GM12878 (cell line): ENCODE measurements around the gene SPART. TPM values are rescaled to one million over a fixed set of nuclear protein-coding genes. Genes with fewer than 3 reads are reported as not detected.
A peak's percentile ranks its signal among the peaks of the same experiment; 100 is the strongest.

ENCODE experiments used
- ATAC-seq: fragments of 200-7000 bp; cut with Tn5 transposase; 3 replicates; pipeline ENCODE4 v1.9.1; 2020; ENCODE audit warnings: mild to moderate bottlenecking, moderate library complexity
- BruUV-seq: library from RNA; stranded (reverse); fragments of 400-500 nt; replicated peaks from 2 replicates; lab custom pipeline; 2021; lab: Mats Ljungman, UMichigan
- CTCF ChIA-PET: fragments of 300-600 bp; sonication (Branson Sonifier 250); formaldehyde crosslinking; extraction: SDS; loops from one replicate; lab custom pipeline; 2021; ENCODE audit warnings: inconsistent platforms; lab: Yijun Ruan, JAX
- POLR2A ChIA-PET: fragments of 350-600 bp; formaldehyde crosslinking; extraction: SDS; loops from one replicate; lab custom pipeline; 2021; ENCODE audit warnings: inconsistent platforms; lab: Charles Lee
- RAD21 ChIA-PET: fragments of 300-600 bp; sonication (Branson Sonifier 250); formaldehyde crosslinking; loops from one replicate; lab custom pipeline; 2023; ENCODE audit warnings: antibody characterized with exemption; ENCODE audit not compliant: unreplicated experiment; lab: Charles Lee
- SMC1A ChIA-PET: fragments of 300-600 bp; sonication (Branson Sonifier 250); formaldehyde crosslinking; loops from one replicate; lab custom pipeline; 2023; ENCODE audit not compliant: unreplicated experiment, uncharacterized antibody; lab: Charles Lee
- DNase-seq: peaks from one replicate; pipeline ENCODE4 v3.0.0-alpha.2; 2011; ENCODE audit warnings: low read depth, low spot score
- FAIRE-seq: peaks from 3 replicates; lab custom pipeline; 2011; peaks lifted over from hg19 to GRCh38; lab: Jason Lieb, UNC
- H2AFZ ChIP-seq: 2 replicates; pipeline ENCODE4 v1.6.0; 2011; ENCODE audit warnings: low read depth, low read length, control low read depth; ENCODE audit not compliant: control insufficient read depth
- H3K27ac ChIP-seq: 2 replicates; pipeline ENCODE4 v1.5.1; 2011; ENCODE audit warnings: control low read depth; ENCODE audit not compliant: control insufficient read depth, insufficient read depth
- H3K27me3 ChIP-seq, 2 experiments: replicated peaks in 1 of 2; 2 replicates each; pipeline versions ENCODE4 v1.6.0 to v1.6.1; 2011; ENCODE audit warnings: low read length in 1 of 2; ENCODE audit not compliant: control insufficient read depth in 2 of 2, insufficient read depth in 2 of 2
- H3K36me3 ChIP-seq, 2 experiments: 2 replicates each; pipeline ENCODE4 v1.5.1; 2011; ENCODE audit warnings: low read length in 1 of 2; ENCODE audit not compliant: control insufficient read depth in 2 of 2, insufficient read depth in 2 of 2
- H3K4me1 ChIP-seq: 2 replicates; pipeline ENCODE4 v1.6.1; 2011; ENCODE audit warnings: mild to moderate bottlenecking, low read length, moderate library complexity, mixed read lengths; ENCODE audit not compliant: control insufficient read depth, insufficient read depth
- H3K4me2 ChIP-seq: 2 replicates; pipeline ENCODE4 v1.6.0; 2011; ENCODE audit warnings: control low read depth; ENCODE audit not compliant: control insufficient read depth, insufficient read depth
- H3K4me3 ChIP-seq: fragments of 200-600 bp; sonication (generic); 2 replicates; pipeline ENCODE4 v1.5.1; 2016
- H3K79me2 ChIP-seq: 2 replicates; pipeline ENCODE4 v1.6.0; 2011; ENCODE audit warnings: low read length; ENCODE audit not compliant: control insufficient read depth, insufficient read depth
- H3K9ac ChIP-seq: 2 replicates; pipeline ENCODE4 v1.8.0; 2011; ENCODE audit warnings: low read length, control low read depth, mixed read lengths; ENCODE audit not compliant: control insufficient read depth, insufficient read depth
- H3K9me3 ChIP-seq: replicated peaks from 3 replicates; pipeline ENCODE4 v1.5.1; 2011; ENCODE audit warnings: mild to moderate bottlenecking, low read length; ENCODE audit not compliant: control insufficient read depth, insufficient read depth
- H4K20me1 ChIP-seq: 2 replicates; pipeline ENCODE4 v1.6.0; 2011; ENCODE audit not compliant: control insufficient read depth, insufficient read depth
- BRCA1 ChIP-seq: IDR thresholded peaks from 2 replicates; pipeline ENCODE4 v1.6.1; 2011; ENCODE audit warnings: low read depth, low read length, improper control_type of control experiment
- CREB1 ChIP-seq: IDR thresholded peaks from 2 replicates; pipeline ENCODE4 v1.6.1; 2012; ENCODE audit warnings: low read depth, mild to moderate bottlenecking, inconsistent platforms
- E2F8 ChIP-seq: fragments of 450-650 bp; IDR thresholded peaks from 2 replicates; pipeline ENCODE4 v1.6.1; 2018; ENCODE audit warnings: mild to moderate bottlenecking, low read depth, moderate library complexity; ENCODE audit not compliant: partially characterized antibody
- FOXM1 ChIP-seq: IDR thresholded peaks from 2 replicates; pipeline ENCODE4 v1.6.1; 2012; ENCODE audit warnings: low read depth, mild to moderate bottlenecking, inconsistent platforms, low read length, moderate library complexity
- GATAD2B ChIP-seq: fragments of 450-650 bp; conservative IDR thresholded peaks from 2 replicates; pipeline ENCODE4 v1.6.1; 2017; ENCODE audit warnings: low read depth, mild to moderate bottlenecking, moderate library complexity
- IKZF1 ChIP-seq: fragments of 450-650 bp; conservative IDR thresholded peaks from 2 replicates; pipeline ENCODE4 v1.6.1; 2017; ENCODE audit warnings: antibody characterized with exemption, mild to moderate bottlenecking
- MAX ChIP-seq: IDR thresholded peaks from 2 replicates; pipeline ENCODE4 v1.6.1; 2012; ENCODE audit warnings: low read depth, low read length, improper control_type of control experiment
- MEF2A ChIP-seq: IDR thresholded peaks from 2 replicates; pipeline ENCODE4 v1.6.1; 2011; ENCODE audit warnings: low read depth, mild to moderate bottlenecking, low read length, moderate library complexity; ENCODE audit not compliant: insufficient read depth
- NFIC ChIP-seq: IDR thresholded peaks from 2 replicates; pipeline ENCODE4 v1.6.1; 2012; ENCODE audit warnings: low read depth, mild to moderate bottlenecking, inconsistent platforms, low read length, moderate library complexity
- NR2F1 ChIP-seq: fragments of 450-650 bp; conservative IDR thresholded peaks from 2 replicates; pipeline ENCODE4 v1.6.1; 2017; ENCODE audit warnings: mild to moderate bottlenecking
- NRF1 ChIP-seq: conservative IDR thresholded peaks from 2 replicates; pipeline ENCODE4 v1.6.1; 2011; ENCODE audit warnings: mild to moderate bottlenecking, low read depth, low read length, improper control_type of control experiment
- PBX3 ChIP-seq: IDR thresholded peaks from 2 replicates; pipeline ENCODE4 v1.6.1; 2011; ENCODE audit warnings: mild to moderate bottlenecking, low read depth, low read length, moderate library complexity; ENCODE audit not compliant: insufficient replicate concordance
- PKNOX1 ChIP-seq: fragments of 450-650 bp; IDR thresholded peaks from 2 replicates; pipeline ENCODE4 v1.6.1; 2016; ENCODE audit warnings: mild to moderate bottlenecking
- RCOR1 ChIP-seq: conservative IDR thresholded peaks from 2 replicates; pipeline ENCODE4 v1.6.1; 2012; ENCODE audit warnings: low read depth, low read length, improper control_type of control experiment
- RELA ChIP-seq: fragments of 450-650 bp; IDR thresholded peaks from 2 replicates; pipeline ENCODE4 v1.8.0; 2014; ENCODE audit warnings: borderline replicate concordance; ENCODE audit not compliant: partially characterized antibody
- SP1 ChIP-seq: IDR thresholded peaks from one replicate; pipeline ENCODE4 v1.6.1; 2011; ENCODE audit warnings: low read depth, low read length
- USF2 ChIP-seq: IDR thresholded peaks from 2 replicates; pipeline ENCODE4 v1.6.1; 2011; ENCODE audit warnings: low read depth, low read length, improper control_type of control experiment, borderline replicate concordance
- WGBS: methylation state at CpG from one replicate; pipeline ENCODE4 v1.1.6; 2016; ENCODE audit warnings: low lambda C conversion rate; ENCODE audit not compliant: insufficient replicate concordance, insufficient coverage; ENCODE audit errors: missing lambda C conversion rate; 5-methylcytosine and 5-hydroxymethylcytosine counted together
- in situ Hi-C: fragments of 300-500 bp; cut with MboI; formaldehyde crosslinking; loops from 9 replicates; pipeline ENCODE4 v1.14.3; 2018; ENCODE audit warnings: mixed read lengths
- intact Hi-C: fragments of 100-400 bp; cut with micrococcal nuclease; formaldehyde crosslinking; loops from one replicate; pipeline ENCODE4 v1.14.2; 2022; ENCODE audit not compliant: unreplicated experiment
- polyA plus RNA-seq, 11 experiments: library from polyadenylated mRNA; depleted of rRNA in 4 of 11; unstranded in 6 of 11; stranded (reverse) in 5 of 11; fragments of >200 nt; fragmentation: Nextera tagmentation in 4 of 11; fragmentation: Illumina TruSeq in 1 of 11; extraction: Ambion mirVana in 4 of 11; extraction: Trizol in 1 of 11; gene quantifications; 1 replicate in 1 of 11; 2 replicates in 10 of 11; pipeline versions ENCODE4 v1.2.1 to v1.2.3, GENCODE V29; 2011 to 2016; ENCODE audit warnings: inconsistent platforms in 2 of 11, missing spikeins in 2 of 11, low read depth in 1 of 11
- total RNA-seq, 4 experiments: library from RNA; depleted of rRNA in 3 of 4; stranded (reverse); fragments of >200 nt in 3 of 4; fragmentation: Illumina TruSeq in 1 of 4; extraction: Trizol in 1 of 4; gene quantifications; 2 replicates each; pipeline versions ENCODE4 v1.2.1 to v1.2.3, GENCODE V29; 2013 to 2021

SPART gene
- total and polyA plus RNA-seq, 10 of the 15 experiments (the other 5 are each of a cell fraction or from before 2014, with no cell fraction given): 17.6 to 74.6 (median 42.1) TPM

GRCh38 chr13:36344886-36345437, 1.2 kb downstream of the SPART start:
- WGBS: 13% methylated on average over 14 of the region's 14 CpGs
- in situ Hi-C loops: loop anchor here (5.0 kb wide), 1 partner anchor 72 kb away; no protein-coding TSS in a partner anchor
- POLR2A ChIA-PET: interaction anchor here (0.5 to 1.2 kb wide), 4 partner anchors 10 to 478 kb away, joined by 3 to 6 read pairs (median 3); no protein-coding TSS in a partner anchor
- peak overlapping the region; percentile 80; the same call in 1 of the 2 replicates for H3K9ac ChIP-seq
- RAD21 ChIA-PET: interaction anchor here (1.0 to 8.6 kb wide), 6 partner anchors 10 to 74 kb away, joined by 3 to 67 read pairs (median 6); no protein-coding TSS in a partner anchor
- no peaks in the 10 kb centered on the region for H3K4me1 ChIP-seq
- no peaks in the 10 kb centered on the region for H3K36me3 ChIP-seq
- peak overlapping the region; percentile 77; the same call in 1 of the 2 replicates for H3K4me3 ChIP-seq
- SMC1A ChIA-PET: interaction anchor here (1.6 to 3.5 kb wide), 4 partner anchors 10 to 51 kb away, joined by 7 to 27 read pairs (median 14); no protein-coding TSS in a partner anchor
- FAIRE-seq (no peak), ATAC-seq (peak; percentile 43), DNase-seq (no peak)
- CTCF ChIA-PET: interaction anchor here (2.0 to 8.5 kb wide), 5 partner anchors 10 to 391 kb away, joined by 4 to 94 read pairs (median 26); no protein-coding TSS in a partner anchor
- no peaks in the 10 kb centered on the region; the same call in 1 of the 2 replicates for H3K79me2 ChIP-seq
- H3K9me3 ChIP-seq: no peaks in the 10 kb centered on the region; the same call in 2 of the 3 replicates
- no peak overlapping the region; the same call in 1 of the 2 replicates for H2AFZ ChIP-seq
- peak overlapping the region; percentile 94; the same call in 1 of the 2 replicates for H3K4me2 ChIP-seq
- H4K20me1 ChIP-seq: no peaks in the 10 kb centered on the region
- intact Hi-C loops: loop anchor here (5.0 kb wide), 4 partner anchors 477 to 722 kb away; partner anchors contain the start of gene ALG5
- no peak overlapping the region; the same call in 1 of the 2 replicates for H3K27ac ChIP-seq
- TSS peak; percentile 61 for BruUV-seq
- H3K27me3 ChIP-seq: 0 out of 4 replicates have a peak, but pooled peaks cover 0 to 3% of the 10 kb centered on the region in 2 experiments
- TF ChIP-seq MAX: no peak
- no peak for TF ChIP-seq PBX3
- no peak for TF ChIP-seq RELA
- TF ChIP-seq GATAD2B: no peak
- TF ChIP-seq E2F8: no peak
- no peak for TF ChIP-seq IKZF1
- no peak for TF ChIP-seq USF2
- no peak for TF ChIP-seq RCOR1
- no peak for TF ChIP-seq FOXM1
- no peak for TF ChIP-seq NRF1
- no peak for TF ChIP-seq NFIC
- TF ChIP-seq PKNOX1: no peak
- TF ChIP-seq SP1: no peak
- no peak for TF ChIP-seq CREB1
- no peak for TF ChIP-seq MEF2A
- no peak for TF ChIP-seq NR2F1
- no peak for TF ChIP-seq BRCA1
